Heart left ventricle (tissue), 13 donors: ENCODE data around the gene USP17L18.
"Not testable (repeated sequence)": the region's sequence is repeated elsewhere in the genome, so short reads cannot be mapped to it uniquely, and the experiment has no call there.

ENCODE experiments used
- CTCF ChIP-seq, 12 donors: fragments of 200-600 bp; sonication (generic) in 4 of 12; IDR thresholded peaks; one replicate each; pipeline versions ENCODE4 v1.5.0 to v1.8.0; 2018 to 2022; ENCODE audit warnings: antibody characterized with exemption in 12 of 12, mild to moderate bottlenecking in 5 of 12
- POLR2A ChIP-seq, 2 donors: fragments of 450-650 bp; IDR thresholded peaks; one replicate each; pipeline ENCODE4 v1.6.1; 2017; ENCODE audit warnings: antibody characterized with exemption in 2 of 2, mild to moderate bottlenecking in 2 of 2, moderate library complexity in 2 of 2
- donor health status: ischemic (EF 13 %, LVEDD 7.1; RV severe dilation, severe dysfunction).
- donor health status: DM: no; HTN: yes; CAD: no.
- donor health status: DM: no; HTN: no; CAD: no.
- donor health status: ischemic (EF 25% LVEDD 6.9; RV normal size, moderate dysfunction).
- donor health status: ischemic (EF 25% LVEDD 5.7; RV mildly dilated, moderate dysfunction).
- donor health status: ischemic (EF 35%, LVEDD 5.7; RV mildly dilated, moderate dysfunction).
- donor health status: nonischemic (EF 11% LVEDD 7.7; RV severe dilation, severe dysfunction).
- donor health status: DM: yes; HTN: yes; CAD: no.
- donor health status: PGD.
- donor health status: ischemic (EF 29% LVEDD 5.4; RV normal size, mild dysfunction).
- donor health status: nonischemic (EF 23%, LVEDD 6.1; RV moderate dilation, normal function).

- TF ChIP-seq CTCF, POLR2A (IDR thresholded peaks at IDR 0.05): not testable (repeated sequence)
These were observed 18.9 kb downstream of the USP17L18 start, which contains the start of gene USP17L22 for GRCh38 chr4:9267319-9267718.
